ENCODE results near the gene NUPR1.
"Not testable (repeated sequence)": the region's sequence is repeated elsewhere in the genome, so short reads cannot be mapped to it uniquely, and the experiment has no call there.

NUPR1 gene

DNA sequence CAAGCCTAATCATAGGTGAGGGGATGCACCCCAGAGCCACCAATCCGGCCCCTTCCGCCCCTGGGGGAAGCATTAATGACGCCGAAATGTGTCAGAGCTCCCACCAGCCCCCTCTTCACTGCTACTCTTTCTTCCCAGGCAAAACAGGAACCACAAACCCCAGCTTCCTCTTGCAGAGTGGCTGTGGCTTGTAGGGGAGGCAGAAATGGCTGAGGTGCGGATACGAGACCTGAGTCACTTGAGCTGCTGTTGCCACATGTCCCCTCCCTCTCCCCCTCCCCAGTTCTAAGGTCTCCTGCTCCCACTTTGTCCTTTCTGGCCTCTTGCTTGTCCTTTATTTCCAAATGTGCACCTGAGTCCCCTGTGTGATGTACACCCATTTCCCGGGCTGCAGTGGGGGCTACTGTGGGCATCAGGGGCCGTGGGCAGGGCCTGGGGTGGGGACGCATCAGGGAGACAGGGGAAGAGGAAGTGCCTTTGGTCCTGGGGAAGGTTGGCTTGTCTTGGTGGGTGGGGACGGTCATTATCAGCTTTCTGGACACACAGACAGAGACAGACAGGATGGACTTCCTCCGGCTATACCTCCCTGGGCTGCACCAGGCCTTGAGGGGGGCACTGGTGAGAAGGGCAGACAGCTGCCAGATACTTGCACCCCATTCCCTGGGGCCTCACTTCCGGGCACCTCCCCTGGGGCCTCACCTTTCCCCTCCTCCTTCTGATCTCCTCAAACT, 44.5 kb downstream of the NUPR1 start, which contains the start of gene APOBR:
Gene APOBR (plus strand): TSS at position 523 of the 731 bp plus-strand sequence. CDS start 39 bp downstream, at position 562.
- no peak for DNase-seq (ENCODE audit: low spot score in 2 of 2)
- Histone ChIP-seq H3K4me3 (no peak within 1 kb of the TSS), H3K4me1 (peaks cover 5% of the 10 kb centered on the region), H3K9me3 (no peaks in the 10 kb centered on the region), H3K27me3 (ENCODE audit: low read depth) (no peaks in the 10 kb centered on the region; the same call in 1 of the 2 replicates), H3K36me3 (replicated peaks) (peaks cover under 1% of the 10 kb centered on the region)
- in situ Hi-C loops (cut with MboI; ENCODE audit: low sequenced_read_pairs), result loop anchor here (25.0 kb wide), 1 partner anchor 318 kb away; the partner anchor contains the start of gene ATXN2L

DNA sequence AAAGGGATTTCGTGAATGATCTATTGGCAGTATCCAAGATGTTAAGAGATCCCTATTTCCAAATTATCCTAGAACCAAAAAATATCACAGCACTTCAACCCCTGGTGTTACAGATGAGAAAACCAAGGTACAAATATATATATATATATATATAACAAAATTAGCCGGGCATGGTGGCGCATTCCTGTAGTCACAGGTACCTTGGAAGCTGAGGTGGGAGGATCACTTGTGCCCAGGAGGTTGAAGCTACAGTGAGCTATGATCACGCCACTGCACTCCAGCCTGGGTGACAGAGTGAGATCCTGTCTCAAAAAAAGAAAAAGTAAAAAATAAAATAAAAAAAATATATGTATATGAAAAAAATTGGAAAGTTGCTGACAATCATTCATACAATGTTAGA, 46.3 kb downstream of the NUPR1 start:
- no peaks in the 10 kb centered on the region for H3K9me3 ChIP-seq
- peaks cover 8% of the 10 kb centered on the region for H3K36me3 ChIP-seq (replicated peaks)
- no peaks in the 10 kb centered on the region; the same call in 1 of the 2 replicates for H3K27me3 ChIP-seq (ENCODE audit: low read depth)
- in situ Hi-C loops (cut with MboI; ENCODE audit: low sequenced_read_pairs), result loop anchor here (25.0 kb wide), 1 partner anchor 320 kb away; the partner anchor contains the start of gene ATXN2L
- peak overlapping the region; percentile 82 for H3K4me3 ChIP-seq
- H3K4me1 ChIP-seq, result peaks cover 5% of the 10 kb centered on the region
- DNase-seq (ENCODE audit: low spot score in 2 of 2), result no peak

DNA sequence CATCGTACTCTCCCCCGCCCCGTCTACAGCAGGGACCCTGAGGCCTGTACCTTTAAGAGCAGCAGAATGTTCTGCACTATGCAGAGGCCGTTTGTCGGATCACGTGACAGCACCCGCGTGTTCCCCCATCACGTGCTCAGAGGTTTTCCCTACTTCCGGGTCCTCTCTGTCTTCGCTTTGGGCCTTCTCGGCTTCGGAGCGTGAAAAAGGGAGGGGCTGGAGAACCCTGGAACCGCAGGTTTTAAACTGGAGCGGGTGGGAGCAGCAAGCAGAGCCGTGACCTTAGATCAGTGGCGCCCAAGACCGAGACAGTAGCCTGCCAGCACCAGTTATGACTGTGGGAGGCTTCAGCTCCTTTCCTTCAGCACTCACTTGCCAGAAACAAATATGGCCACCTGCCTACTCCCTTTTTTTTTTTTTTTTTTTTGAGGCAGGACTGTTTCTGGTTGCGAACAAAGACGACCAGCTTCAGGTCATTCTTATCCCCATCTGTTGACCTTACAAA, 46.8 kb downstream of the NUPR1 start, which contains the start of gene CLN3:
Gene CLN3 (minus strand): TSS at position 105 of the 505 bp plus-strand sequence. CDS start 315 bp downstream, outside the sequence.
- no peaks in the 10 kb centered on the region; the same call in 1 of the 2 replicates for H3K27me3 ChIP-seq (ENCODE audit: low read depth)
- H3K9me3 ChIP-seq, result no peaks in the 10 kb centered on the region
- H3K4me3 ChIP-seq, result peak within 1 kb of the TSS; percentile 82
- in situ Hi-C loops (cut with MboI; ENCODE audit: low sequenced_read_pairs), result loop anchor here (25.0 kb wide), 1 partner anchor 320 kb away; the partner anchor contains the start of gene ATXN2L
- DNase-seq (ENCODE audit: low spot score in 2 of 2), result peak; percentile 93
- peaks cover 5% of the 10 kb centered on the region for H3K4me1 ChIP-seq
- H3K36me3 ChIP-seq (replicated peaks), result peaks cover 8% of the 10 kb centered on the region

DNA sequence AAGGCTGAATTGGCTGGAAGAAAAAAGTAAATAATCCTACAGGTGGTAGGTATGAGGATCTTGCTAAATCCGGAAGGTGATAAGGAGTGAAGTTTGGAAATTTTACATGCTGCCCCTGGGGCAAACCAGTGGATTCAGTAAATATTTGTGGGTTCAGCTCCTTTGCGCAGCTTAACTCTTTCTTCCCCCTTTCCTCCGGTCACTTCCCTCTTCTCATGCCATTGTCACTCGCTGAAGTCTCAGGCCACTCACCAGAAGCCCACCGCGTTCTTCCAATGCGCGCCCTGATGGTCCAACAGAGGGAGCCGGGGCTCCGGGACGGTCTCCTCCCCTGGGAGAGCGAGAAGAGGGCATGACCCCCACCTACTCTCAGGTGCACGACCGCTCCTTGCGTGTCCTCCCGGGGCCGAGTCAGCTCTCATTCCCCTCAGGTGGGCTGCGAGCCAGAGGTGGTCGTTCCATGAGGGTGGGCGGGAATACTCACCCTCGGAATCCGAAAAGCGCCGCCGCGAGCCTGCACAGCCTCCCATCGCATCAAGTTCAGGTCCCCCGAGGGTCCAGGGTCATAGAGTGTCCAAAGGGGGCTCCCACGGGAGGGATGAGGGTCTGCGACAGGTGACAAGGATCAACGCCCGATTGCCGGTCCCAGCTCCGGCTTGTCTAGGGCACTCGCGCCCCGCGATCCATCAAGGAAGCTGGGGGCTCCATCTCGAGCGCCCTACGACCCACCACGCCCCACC, 47.4 kb downstream of the NUPR1 start:
- H3K27me3 ChIP-seq (ENCODE audit: low read depth), result no peaks in the 10 kb centered on the region; the same call in 1 of the 2 replicates
- peak overlapping the region; percentile 82 for H3K4me3 ChIP-seq
- in situ Hi-C loops (cut with MboI; ENCODE audit: low sequenced_read_pairs), result loop anchor here (25.0 kb wide), 1 partner anchor 321 kb away; the partner anchor contains the start of gene ATXN2L
- peak; percentile 32 to 49 for DNase-seq (ENCODE audit: low spot score in 2 of 2)
- H3K9me3 ChIP-seq, result no peaks in the 10 kb centered on the region
- H3K4me1 ChIP-seq, result peaks cover 5% of the 10 kb centered on the region
- H3K36me3 ChIP-seq (replicated peaks), result peaks cover 8% of the 10 kb centered on the region

DNA sequence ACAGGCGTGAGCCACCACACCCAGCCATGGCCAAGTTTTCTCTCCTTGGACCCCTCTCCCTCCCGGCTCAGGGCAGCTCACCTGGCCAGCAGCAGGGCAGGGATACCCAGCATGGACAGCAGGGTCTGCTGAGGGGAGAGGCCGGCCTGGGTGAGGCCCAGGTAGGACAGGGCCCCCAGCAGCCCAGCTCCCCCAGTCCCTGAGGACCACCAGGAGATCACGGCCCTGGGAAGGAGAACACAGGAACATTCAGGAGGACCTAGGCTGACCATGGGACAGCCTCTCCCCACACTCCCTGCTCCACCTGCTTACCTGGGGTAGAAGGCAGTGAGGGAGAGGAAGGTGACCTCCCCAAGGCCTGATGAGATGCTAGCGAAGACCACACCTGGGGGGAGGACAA, 52.5 kb downstream of the NUPR1 start:
- Histone ChIP-seq H3K27me3 (ENCODE audit: low read depth) (no peaks in the 10 kb centered on the region; the same call in 1 of the 2 replicates), H3K9me3 (no peaks in the 10 kb centered on the region), H3K4me3 (no peak overlapping the region), H3K4me1 (peaks cover 5% of the 10 kb centered on the region), H3K36me3 (replicated peaks) (peaks cover 11% of the 10 kb centered on the region)
- no peak for DNase-seq (ENCODE audit: low spot score in 2 of 2)
- in situ Hi-C loops (cut with MboI; ENCODE audit: low sequenced_read_pairs), result loop anchor here (25.0 kb wide), 1 partner anchor 326 kb away; the partner anchor contains the start of gene ATXN2L

DNA sequence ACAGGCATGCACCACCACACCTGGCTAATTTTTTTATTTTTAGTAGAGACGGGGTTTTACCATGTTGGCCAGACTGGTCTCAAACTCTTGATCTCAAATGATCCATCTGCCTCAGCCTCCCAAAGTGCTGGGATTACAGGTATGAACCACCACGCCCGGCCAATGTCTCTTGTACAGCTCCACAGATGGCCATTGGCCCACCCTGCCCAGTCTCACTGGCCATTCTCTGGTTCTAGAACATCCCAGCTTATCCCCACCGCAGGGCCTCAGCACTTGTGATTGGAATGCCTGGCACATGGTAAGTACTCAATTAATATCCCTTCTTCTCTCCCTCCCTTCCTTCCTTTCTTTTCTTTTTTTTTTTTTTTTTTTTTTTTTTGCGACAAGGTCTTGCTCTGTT, 55.4 kb downstream of the NUPR1 start:
- not testable (repeated sequence) for H3K27me3 ChIP-seq (ENCODE audit: low read depth); DNase-seq (ENCODE audit: low spot score in 2 of 2); H3K4me3 ChIP-seq; H3K4me1 ChIP-seq; H3K9me3 ChIP-seq; H3K36me3 ChIP-seq (replicated peaks)
- in situ Hi-C loops (cut with MboI; ENCODE audit: low sequenced_read_pairs), result loop anchor here (25.0 kb wide), 1 partner anchor 329 kb away; the partner anchor contains the start of gene ATXN2L
